NCI-H187 treated with DMSO at 0.1 percent for 48 hours (cell line): ENCODE measurements around the gene ANKS1B.

Experiments used
- DNase-seq: peaks from one replicate; lab custom pipeline; 2025; lab: John Stamatoyannopoulos, UW

Gene ANKS1B

DNA sequence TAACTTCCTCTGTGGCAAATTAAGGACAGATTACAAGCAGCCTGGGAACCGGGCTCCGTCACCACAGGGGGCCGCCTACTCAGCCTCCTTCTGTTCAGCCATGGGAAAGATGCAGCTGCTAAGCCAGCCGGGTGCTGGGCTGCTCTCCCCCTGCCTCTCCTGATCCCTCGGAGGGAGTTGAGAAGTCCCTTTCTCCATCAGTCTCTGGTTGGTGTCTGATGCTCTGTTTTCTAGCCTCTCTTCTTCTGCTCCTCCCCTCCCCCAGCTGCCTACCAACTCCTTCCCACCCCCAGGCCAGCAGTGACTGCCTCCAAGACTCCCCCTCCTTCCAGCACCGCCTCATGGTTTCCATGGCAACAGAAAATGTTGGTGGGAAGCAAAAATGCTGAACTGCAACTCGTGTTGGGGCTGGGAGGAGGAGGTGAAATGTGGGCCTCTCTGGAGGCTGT is 853.0 kb downstream of the ANKS1B start:
- no peak for DNase-seq

DNA sequence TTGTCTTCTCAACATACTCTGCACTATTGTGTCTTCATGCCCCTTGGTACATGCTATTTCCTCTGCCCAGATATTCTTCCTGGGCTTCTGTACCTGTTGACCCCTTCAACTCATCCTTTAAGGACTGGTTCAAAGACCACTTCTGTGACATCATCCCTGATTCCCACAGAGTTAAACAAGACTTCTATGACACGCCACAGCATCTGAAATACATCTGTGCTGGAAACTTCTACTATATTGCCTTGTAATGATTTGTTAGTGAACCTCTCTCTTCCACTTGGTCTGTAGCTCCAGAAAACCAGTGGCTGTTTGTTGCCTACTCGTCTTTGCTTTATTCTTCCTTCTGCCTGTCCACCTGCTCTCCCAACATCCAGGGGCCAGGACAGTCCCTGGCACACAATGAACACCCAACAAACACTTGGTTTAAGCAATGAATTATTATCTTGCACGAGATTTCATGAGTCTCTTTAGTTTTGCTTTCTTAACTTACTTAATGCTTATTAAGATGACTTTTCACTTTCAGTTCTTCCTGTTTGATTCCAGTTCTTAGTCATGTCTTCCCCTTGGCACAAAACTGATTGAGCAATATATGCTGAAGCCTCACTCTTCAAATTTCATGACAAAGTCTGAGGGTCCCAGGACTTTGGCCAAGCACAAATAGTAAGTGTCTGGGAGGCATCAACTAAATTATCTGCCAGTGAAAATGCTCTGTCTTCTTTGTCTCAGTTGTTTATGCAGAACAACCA is 853.8 kb downstream of the ANKS1B start:
- DNase-seq: no peak

DNA sequence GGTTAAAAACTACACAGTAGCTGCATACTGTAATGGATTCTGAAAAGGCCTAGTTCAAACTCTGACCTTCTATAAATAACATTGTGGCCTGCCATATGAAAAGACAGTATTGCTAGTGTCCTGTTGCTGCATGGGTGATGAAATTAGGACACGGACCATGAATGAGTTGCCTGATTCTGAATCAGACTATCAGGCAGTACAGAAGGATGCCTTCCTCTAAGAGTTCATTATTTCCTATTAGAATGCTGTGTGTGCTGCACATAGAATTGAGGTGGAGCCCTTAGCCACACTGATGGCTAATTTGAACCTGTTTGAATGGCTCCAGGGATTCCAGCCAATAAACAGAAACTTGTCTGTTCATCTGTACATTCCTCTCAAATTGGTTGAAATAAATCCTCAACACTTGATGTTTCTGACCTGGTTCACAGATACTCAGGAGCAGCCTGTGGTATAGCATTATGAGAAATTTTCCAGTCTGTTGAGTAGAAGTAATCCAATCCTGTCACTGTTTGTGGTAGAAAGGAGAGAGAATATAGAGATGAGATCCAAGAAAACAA is 856.4 kb downstream of the ANKS1B start:
- DNase-seq: no peak

DNA sequence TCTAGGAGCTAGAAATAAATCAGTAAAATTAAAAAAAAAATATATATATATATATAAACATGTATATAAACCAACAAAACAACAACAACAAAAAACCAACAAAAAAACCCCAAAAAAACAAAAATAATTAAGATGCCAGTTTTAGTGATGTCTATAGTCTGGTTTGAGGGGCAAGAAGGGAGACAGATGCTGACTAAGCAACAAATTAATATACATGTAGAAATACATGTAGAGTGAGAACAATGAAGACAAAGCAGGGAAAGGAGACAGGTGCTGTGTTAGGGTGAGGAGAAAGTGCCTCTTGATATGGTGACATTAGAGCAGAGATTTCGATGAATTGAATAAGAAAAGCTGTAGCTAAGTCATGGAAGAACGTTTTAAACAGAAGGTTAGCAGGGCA is 861.8 kb downstream of the ANKS1B start:
- no peak for DNase-seq

DNA sequence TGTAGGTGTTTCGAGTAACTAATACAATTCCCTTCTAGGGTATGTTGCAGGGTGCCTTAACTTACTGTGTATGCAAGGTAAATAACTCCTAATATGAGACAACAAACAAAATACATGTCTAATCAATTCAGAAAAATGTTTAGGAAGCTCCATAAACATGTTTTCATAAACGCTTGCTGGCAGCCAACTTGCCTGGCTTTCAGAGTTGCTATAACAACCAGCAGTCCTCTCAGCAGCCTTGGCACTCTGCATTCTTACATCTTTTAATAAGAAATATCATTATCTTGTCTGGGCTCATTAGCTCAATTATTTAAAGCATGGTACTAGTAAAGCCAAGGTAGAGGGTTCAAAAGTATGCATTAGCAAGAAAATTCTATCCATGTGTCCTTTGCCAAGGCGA is 862.2 kb downstream of the ANKS1B start:
- no peak for DNase-seq

DNA sequence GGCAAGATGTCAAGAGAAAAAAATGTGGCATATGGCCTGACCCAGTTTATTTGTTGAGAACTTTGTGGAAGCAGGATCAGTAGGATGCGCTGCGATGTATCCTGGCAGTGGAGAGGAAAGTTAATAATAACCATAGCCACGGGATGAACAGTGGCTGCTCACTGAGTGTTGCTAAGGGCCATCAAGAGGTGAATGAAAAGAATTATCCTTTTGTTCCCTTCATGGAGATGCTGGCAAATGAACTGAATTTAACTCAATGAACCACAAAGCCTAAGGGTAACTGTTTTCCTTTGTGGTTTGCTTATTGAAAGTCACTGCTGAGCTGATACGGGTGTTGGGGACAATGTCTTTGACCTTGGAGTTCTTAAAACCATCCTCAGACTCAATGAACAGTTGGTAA is 863.2 kb downstream of the ANKS1B start:
- peak; percentile 25 for DNase-seq

DNA sequence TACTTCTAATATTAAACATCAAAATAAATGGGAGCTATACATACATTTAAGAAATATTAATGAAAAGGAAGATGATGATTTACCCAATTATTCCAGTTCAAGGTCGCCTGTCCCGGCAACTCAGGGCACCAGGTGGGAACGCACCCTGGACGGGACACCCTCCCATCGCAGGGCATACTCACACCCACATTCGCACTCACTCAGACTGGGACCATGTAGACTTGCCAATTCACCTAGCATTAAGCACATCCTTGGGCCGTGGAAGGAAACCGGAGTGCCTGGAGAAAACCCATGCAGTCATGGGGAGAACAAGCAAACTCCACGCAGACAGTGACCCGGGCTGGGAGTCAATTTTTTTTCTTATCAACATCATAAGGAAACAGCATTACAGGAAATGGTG is 864.8 kb downstream of the ANKS1B start:
- DNase-seq: no peak

DNA sequence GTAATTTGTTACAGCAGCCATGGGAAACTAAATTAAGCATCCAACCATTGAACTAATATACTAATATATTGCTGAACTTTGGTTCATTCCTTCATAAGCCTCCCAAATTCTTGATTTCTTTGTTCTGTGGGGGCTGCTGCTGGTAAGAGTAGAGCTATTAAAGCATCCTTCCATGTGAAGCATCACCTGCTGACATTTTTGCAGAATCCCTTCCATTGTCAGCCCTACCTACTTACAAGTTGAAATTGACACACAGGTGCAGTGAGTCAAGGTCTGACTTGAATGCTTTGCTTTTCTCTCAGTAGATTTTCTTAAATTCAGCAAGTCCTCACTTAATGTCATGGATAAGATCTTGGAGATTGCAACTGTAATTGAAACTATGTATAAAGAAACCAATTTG is 865.3 kb downstream of the ANKS1B start:
- no peak for DNase-seq

DNA sequence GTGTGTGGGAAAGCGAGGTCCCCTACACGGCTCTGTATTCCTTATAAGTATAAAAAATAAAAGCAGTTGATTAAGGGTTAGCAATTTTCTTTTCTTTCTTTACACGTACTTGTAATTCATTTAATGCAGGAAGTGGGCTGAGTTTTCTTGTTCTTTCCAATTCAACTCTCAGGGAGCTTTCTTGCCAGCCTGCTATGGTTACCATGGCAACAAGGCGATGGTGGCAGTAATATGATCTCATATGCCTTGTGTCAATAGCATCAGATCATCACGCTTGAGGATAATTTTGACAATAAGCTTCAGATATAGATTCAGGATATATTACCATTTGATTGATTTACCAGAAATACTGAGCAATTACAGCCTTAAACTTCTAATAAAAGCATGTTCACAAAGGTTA is 873.1 kb downstream of the ANKS1B start:
- peak; percentile 32 for DNase-seq

DNA sequence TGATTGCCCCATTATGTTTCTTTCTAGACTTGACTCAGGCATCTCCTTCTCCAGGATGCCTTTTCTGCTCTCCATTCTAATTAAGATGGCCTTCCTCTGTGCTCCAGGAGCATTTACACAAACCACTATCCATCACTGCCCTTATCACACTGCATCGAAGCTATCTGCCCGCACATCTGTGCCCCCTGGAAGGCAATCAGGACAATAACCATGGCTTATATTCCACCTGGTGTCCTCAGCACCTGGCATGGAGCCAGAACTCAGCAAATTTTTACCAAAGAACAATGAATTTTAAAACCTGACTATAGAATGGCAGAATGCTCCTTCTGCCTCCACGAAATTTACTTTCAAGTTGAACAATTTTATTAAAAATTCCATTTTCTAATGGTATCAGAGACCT is 873.9 kb downstream of the ANKS1B start:
- no peak for DNase-seq

DNA sequence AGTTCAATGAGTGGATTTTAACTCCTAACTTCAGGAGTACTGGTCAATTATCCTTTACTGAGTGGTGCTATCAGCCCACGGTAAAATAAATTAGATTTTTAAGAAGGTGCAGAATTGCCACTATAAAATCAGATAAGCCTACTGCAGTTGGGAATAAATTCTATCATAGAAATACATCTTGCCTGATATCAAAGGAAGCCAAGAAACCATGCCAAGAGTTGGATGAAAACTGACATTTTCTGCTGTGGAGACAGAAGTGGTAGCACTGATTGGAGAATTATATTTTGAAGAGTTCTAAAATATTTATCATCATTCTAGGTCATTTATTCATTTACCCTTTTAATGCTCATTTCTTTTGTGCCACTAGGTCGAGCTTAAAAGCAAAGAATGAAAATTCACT is 874.5 kb downstream of the ANKS1B start:
- no peak for DNase-seq

DNA sequence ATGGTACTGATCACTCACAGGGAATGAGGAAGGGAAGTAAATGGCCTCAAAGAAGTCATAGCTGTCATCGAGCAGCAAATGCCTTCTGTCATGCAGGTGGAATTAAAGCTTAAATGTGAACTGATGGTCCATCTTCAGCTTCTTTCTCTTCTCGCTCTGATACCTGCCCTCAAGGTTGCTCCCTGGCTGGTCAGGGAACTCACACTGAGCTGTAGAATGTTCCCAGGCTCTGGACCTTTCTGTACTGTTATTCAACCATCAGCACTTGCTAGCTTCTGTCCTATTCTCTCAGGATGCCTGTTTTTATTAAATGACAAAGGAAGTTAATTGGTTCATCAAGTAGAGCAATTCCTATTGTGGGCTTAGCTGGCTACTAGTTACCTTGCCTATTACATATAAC is 875.8 kb downstream of the ANKS1B start:
- DNase-seq: no peak

DNA sequence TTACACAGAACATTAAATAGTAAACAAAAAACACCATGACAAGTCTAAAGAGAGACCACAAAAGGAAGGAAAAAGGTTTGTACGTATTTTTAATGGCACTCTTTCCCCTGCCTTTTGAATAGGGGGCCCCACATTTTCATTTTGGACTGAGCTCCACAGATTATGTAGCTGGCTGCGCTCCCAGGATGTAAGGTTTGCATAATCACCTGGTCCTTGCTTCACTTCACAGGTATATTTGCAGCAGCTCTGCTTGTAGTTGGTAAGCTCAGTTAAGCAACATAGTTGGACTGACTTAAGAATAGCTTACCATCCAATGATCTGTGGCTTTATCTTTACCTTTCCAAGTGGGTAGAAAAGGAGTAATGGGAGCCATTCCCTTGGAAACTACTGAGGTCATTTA is 885.0 kb downstream of the ANKS1B start:
- DNase-seq: no peak

DNA sequence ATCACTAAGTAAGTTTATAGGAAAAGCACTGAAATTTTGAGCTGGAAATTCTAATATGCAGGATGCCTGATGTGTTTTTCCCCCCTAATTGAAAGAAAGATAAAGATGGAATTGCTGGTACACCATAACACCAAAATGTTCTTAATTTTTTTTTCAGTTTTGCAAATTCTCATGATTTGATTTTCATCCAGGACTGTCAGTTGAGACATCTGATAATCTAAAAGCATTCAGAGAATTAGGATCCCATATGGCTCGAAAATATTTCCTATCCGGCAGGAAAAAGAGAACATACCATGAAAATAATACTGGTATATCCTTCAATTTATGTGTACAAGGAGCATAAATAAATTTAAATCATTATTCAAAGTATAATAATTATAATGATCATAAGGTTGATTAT is 887.6 kb downstream of the ANKS1B start:
- DNase-seq: no peak

DNA sequence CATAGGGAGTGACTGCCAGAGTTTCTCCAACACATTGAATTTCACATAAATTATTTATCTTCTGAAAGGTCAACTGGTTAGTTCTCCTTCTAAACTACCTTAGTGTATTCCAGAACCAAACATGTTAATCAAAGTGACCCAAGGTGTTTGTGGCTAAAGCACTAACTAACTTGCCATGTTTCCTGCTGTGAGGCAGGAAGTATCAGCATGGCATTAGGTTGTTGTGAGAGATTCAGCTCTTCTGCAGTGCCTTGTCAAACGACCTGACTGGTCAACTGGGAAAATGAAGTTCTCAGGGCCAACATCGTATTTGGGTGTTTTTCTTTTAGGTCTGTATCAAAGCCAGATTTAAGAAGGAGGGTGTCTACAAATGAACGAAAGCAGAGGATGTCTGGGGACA is 891.6 kb downstream of the ANKS1B start:
- DNase-seq: no peak

DNA sequence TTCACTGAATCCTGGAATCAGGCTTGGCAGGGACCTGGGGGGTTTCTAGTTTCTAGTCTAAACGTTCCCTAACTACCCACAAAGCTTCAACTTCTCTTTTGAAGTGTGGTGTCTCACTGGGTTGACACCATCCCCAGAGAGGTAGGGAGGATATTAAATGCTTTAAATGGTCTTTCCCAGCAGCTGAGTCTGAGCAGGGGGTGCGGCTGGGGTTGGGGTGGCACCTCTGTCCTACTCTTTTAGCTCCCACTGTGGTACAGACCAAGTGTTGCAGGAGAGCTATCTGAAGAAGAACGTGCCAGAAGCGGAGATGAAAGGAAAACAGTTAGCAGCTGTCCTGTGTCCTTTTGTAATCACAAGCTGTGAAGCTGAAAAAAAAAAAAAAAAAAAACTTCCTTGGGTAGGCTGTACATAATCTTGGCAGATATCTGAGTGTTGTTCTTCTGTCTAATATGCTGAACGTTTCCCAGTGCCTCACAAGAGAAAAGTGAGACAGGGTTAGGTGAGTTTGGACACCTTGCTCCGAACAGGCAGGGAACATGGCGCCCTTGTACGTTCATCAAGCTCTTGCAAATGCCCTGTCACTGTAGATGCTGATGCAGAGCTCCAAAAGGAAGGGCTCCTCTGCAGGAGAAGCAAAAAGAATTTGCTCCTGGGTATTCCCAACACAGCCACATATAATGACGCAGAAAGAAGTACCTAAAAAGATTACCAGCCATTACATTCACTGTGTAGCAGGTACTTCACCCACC is 892.5 kb downstream of the ANKS1B start:
- no peak for DNase-seq

DNA sequence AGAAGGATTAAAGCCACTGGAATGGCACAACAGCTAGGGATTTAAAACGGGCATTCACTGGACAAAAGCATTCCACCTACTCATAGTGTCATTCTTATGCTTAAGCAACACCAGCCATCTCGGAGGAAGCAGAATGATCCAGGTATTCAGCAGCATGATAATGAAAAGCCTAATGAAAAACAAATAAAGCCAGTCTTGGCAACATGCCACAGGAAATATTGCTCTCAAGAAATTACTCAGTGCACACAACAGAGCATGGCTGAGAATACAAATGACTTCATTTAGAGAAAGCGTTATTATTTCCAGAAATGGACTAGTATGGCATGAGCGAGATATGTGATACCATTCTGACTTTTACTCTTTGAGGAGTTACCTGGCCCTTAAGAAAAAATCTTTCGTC is 897.5 kb downstream of the ANKS1B start:
- DNase-seq: no peak

DNA sequence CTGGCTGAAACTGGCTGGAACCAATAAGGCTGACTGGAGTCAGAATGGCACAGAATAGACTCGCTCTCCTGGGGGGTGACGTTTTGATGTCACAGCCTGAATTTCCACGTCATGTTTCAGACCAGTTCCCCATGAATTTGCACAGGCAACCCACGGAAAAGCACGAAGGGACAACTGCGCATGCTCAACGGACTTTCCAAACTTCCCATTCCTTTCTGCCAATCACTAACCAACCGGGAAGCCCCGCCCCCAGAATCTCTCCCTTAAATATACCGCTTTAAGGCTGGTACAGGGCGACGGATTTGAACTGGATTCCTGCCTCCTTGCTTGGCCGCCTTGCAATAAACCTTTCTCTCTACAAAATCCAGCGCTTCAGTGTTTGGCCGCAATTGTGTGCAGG is 904.9 kb downstream of the ANKS1B start:
- DNase-seq: no peak

DNA sequence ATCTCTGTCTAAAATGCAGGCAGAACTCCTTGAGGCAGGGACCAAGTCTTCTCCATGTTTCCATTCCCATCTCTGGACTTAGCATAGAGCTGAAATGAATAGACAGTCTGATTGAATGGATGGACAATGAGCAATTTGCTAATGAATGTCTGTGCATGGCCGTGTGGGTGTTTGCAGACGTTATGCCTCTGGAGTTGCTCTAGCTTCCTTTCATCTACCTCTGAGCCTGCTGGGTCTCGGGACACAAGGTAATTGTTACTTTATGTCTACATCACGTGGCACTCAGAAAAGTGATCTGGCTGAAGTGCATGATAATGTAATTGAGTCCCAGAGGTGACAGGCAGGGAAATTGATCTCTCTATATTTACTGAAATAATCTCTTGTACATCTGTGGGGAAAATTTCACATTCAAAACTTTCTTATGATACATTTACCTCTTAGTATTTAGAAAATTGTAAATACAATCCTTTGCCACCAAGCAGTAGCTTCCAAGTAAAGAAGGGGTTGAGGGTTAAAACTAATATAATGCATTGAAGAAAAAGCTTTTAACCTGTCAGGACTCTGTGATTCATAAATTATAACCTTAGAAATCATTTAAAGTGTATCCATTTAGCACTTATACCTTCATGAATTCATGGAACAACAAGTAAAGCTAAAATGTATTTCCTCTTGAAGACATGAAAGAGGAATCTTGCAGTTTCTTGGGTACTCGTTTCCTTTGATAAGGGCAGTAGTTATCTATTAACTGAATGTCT is 915.6 kb downstream of the ANKS1B start:
- peak; percentile 19 for DNase-seq

DNA sequence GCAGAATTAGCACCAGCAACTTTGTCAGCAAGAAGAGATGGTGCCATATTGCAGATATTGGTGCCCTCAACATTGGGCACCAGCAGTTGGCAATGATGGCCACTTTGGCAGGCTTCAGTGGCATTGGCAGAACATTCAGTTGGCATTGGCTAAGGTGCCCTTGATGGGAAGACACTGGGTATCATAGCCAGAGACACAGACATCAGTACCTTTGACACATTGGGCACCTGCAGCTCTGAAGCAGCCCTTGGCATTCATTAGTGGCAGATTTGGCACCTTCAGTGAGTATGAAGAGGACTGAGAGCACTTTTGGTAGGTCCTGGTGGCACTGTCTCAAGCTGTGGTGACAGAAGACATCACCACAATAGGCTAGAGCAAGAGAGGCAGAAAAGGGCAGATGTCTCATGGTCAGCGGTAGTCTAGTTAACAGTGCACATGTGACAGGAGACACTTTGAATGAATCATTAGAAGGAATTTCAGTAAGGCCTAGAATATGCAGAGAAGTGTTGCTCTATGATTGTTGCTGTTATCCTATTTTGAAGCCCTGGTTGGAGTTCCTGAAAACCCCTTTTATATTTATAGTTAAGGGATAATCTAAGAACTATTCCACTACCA is 917.5 kb downstream of the ANKS1B start:
- DNase-seq: no peak

DNA sequence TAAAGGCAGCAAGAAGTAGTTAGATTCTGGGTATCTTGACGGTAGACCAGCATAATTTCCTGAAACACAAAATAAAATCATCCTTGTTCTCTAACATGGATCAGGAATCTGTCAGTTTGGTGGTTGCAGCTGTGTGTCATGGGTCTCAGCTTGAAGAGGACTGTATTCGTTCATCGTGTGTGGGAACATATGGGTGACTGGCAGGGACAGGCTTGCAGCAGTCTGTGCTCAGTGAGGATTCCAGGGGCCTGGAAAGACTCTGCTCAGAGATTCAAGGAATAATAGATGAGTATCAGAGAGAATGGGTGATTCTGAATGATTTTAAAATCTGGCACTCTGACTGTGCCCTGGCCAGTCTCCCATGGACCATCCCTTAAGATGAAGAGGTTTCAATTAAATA is 918.0 kb downstream of the ANKS1B start:
- DNase-seq: no peak

DNA sequence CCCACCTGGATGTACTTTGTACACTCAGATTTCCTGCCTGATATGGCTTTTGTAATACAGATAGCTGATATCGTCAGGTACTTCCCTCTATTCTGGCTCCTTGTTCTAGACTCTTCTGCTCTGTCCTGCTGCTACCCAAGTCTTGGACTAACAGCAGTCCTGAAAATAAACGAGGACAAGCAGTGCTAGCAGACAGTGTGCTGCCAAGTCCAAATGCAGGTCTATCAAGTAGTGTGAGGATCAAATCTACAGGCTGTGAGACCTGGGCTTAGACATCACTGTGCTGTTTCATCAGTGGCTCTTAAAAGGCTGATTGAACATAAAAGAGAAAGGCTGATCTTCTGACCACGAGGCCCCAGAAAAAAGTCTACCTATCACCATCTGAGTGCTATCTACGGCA is 921.6 kb downstream of the ANKS1B start:
- DNase-seq: no peak
